AML-193 (cell line): ENCODE data around the gene FAM200B.

Experiments used
- DNase-seq, 2 experiments: peaks; one replicate each; lab custom pipeline; 2025; lab: John Stamatoyannopoulos, UW

FAM200B gene

DNA sequence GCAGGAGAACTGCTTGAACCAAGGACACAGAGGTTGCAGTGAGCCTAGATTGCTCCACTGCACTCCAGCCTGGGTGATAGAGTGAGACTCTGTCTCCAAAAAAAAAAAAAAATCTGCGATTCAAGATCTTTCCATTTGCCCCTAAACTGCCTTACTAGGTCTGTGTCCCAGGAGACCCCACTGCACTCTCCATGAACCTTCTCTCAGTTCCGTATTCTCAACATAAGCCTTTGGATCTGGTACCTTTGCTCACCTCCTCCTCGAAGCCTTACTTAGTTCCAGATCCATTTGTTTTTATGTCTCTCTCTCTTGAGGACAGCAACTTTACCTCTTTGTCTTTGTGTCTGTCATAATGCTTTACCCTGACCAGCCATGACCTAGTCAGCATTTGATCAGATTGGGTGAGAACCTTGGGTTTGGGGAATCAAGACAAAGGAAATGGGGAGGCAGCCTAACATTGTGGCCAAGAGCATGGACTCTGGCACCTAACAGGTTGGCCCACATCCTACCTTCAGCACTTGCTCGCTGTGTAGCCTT is 55.0 kb downstream of the FAM200B start:
- no peak for DNase-seq

GRCh38 chr4:15737255-15737654 is 55.6 kb downstream of the FAM200B start:
- DNase-seq = no peak

GRCh38 chr4:15738877-15739276 is 57.2 kb downstream of the FAM200B start:
- no peak for DNase-seq
